GM12878 (cell line): Measurements from ENCODE around the gene CPNE9.

Experiments used
- CEBPZ ChIP-seq: fragments of 150-350 bp; IDR thresholded peaks from 2 replicates; pipeline ENCODE4 v1.6.1; 2016; ENCODE audit warnings: low read depth, low read length
- CTCF ChIP-seq, 3 experiments: IDR thresholded peaks in 2 of 3; conservative IDR thresholded peaks in 1 of 3; 2 replicates each; pipeline ENCODE4 v1.5.1; 2011; ENCODE audit warnings: low read depth in 3 of 3, low read length in 3 of 3, mild to moderate bottlenecking in 3 of 3, control low read depth in 2 of 3, moderate library complexity in 2 of 3, inconsistent platforms in 1 of 3, mixed read lengths in 1 of 3; ENCODE audit not compliant: control insufficient read depth in 2 of 3, insufficient read depth in 1 of 3; ENCODE audit errors: extremely low read depth in 1 of 3
- ETV6 ChIP-seq, 2 experiments: fragments of 450-650 bp in 1 of 2; IDR thresholded peaks in 1 of 2; conservative IDR thresholded peaks in 1 of 2; 2 replicates each; pipeline ENCODE4 v1.6.1; 2014; ENCODE audit warnings: antibody characterized with exemption in 1 of 2, borderline replicate concordance in 1 of 2, low read depth in 1 of 2, mild to moderate bottlenecking in 1 of 2, moderate library complexity in 1 of 2
- MYC ChIP-seq: IDR thresholded peaks from 2 replicates; pipeline ENCODE4 v1.6.1; 2011; ENCODE audit warnings: mild to moderate bottlenecking, low read length, moderate library complexity, inconsistent platforms; ENCODE audit not compliant: insufficient read depth, insufficient replicate concordance, insufficient read length, severe bottlenecking
- NFIC ChIP-seq: IDR thresholded peaks from 2 replicates; pipeline ENCODE4 v1.6.1; 2012; ENCODE audit warnings: low read depth, mild to moderate bottlenecking, inconsistent platforms, low read length, moderate library complexity
- POLR2A ChIP-seq: IDR thresholded peaks from 2 replicates; pipeline ENCODE4 v1.6.1; 2011; ENCODE audit warnings: low read depth, mild to moderate bottlenecking, low read length
- POLR2AphosphoS5 ChIP-seq: IDR thresholded peaks from 2 replicates; pipeline ENCODE4 v1.6.1; 2011; ENCODE audit warnings: mild to moderate bottlenecking, low read length, inconsistent platforms
- STAT1 ChIP-seq: fragments of 450-650 bp; conservative IDR thresholded peaks from 2 replicates; pipeline ENCODE4 v1.6.1; 2014; ENCODE audit warnings: antibody characterized with exemption, mild to moderate bottlenecking
- SUPT20H ChIP-seq: IDR thresholded peaks from 2 replicates; pipeline ENCODE4 v1.6.1; 2011; ENCODE audit warnings: low read depth, mild to moderate bottlenecking, low read length, moderate library complexity, borderline replicate concordance; ENCODE audit not compliant: control insufficient read depth
- ZNF274 ChIP-seq: IDR thresholded peaks from one replicate; pipeline ENCODE4 v1.8.0; 2011; ENCODE audit not compliant: insufficient read length, insufficient read depth

- TF ChIP-seq ZNF274 (no peak), POLR2A (no peak), CTCF (IDR thresholded peaks at IDR 0.05 in 2 of 3, conservative IDR thresholded peaks at IDR 0.05 in 1 of 3; ENCODE audit: control insufficient read depth in 2 of 3, extremely low read depth in 1 of 3, insufficient read depth in 1 of 3, low read depth in 3 of 3, low read length in 3 of 3) (no peak), NFIC (no peak), MYC (no peak), CEBPZ (no peak), STAT1 (no peak), SUPT20H (no peak), POLR2AphosphoS5 (no peak), ETV6 (conservative IDR thresholded peaks at IDR 0.05 in 1 of 2, IDR thresholded peaks at IDR 0.05 in 1 of 2; ENCODE audit: borderline replicate concordance in 1 of 2, low read depth in 1 of 2) (no peak)
Measured at GRCh38 chr3:9659849-9660248, 43.8 kb upstream of the CPNE9 start.
